Measurements from ENCODE around the gene TMEM185B.
"Not testable (repeated sequence)": the region's sequence is repeated elsewhere in the genome, so short reads cannot be mapped to it uniquely, and the experiment has no call there.

Gene TMEM185B

DNA sequence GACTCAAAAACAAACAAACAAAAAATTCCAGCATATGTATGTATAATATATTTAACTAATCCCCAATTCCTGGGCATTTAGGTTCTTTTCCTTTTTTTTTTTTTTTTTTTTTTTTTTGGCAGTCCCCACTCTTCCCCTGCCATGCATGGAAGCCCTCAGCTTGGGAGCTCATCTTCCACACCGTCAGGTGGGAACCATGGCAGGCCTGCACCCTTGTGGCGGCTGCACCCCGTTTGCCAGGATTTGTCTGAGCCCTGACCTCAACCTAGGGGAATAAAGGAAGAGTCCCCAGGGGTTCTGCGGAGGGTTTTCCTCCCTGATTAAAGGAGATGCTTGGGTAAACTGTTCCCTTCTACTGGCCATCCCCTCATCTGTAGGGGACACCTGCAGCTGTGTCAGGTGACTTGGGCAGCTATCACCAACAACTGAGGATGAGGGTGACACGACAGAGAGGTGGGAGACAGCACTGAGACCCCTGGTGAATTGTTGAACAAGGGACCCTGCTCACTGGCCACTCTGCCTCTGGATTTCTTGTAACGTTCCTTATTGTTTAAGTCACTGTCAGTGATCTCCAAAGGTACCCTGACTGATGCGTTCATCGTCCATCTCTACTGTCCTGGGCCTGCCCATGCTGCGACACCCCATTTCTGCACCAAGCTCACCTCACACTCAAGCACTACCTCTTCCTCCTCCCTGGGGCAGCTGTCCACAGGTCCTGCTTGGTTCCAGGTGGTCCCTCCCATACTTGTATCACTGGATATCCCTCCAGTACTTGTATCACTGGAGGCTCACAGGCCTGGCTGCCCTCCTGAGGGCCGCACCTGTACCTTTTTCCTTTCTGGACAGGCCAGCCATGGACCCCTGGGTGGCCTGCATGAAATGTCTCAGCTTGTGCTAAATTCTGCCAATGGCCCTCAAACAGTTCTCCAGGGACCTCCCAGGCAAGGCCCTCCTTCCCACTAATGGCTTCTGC is 14.5 kb downstream of the TMEM185B start:
- H3K4me3 ChIP-seq (ENCODE audit: low read depth, low read length): no peak overlapping the region

GRCh38 chr2:120206022-120206581 is 17.1 kb downstream of the TMEM185B start:
- no peak overlapping the region for H3K4me3 ChIP-seq (ENCODE audit: low read depth, low read length)

DNA sequence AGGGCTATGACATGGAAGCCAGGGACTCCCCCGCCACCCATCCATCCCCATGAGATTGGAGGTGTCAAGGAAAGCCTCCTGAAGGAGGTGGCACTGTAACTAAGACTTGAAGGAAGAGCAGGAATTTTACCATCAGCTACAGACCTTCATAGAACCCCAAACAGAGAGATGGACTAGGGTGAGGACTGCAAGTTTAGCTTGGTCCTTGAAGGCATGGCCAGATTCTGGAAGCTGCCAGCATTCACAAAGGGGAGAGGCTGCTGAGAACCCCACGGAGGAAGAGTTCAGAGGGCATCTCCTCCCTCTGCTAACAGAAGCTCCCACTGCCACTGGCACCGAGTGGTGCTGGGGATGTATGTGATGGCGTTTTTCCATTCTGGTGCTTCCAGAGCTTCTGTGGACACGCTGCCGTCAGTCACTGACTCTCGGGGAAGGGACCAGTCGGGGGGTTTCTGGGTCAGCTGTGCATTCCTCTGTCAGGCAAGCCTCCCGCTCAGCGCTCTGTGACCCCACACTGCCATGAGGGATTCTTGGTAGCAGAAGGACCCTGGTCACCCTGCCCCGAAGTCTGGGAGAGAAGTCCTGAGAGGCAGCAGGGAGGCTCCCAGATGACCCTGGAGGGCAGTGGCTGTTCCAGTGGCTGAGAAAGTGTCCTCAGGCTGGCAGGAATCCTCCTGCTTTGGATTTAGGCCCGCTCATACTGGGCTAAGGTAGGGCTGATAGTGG is 18.1 kb downstream of the TMEM185B start:
- no peak overlapping the region for H3K4me3 ChIP-seq (ENCODE audit: low read depth, low read length)

DNA sequence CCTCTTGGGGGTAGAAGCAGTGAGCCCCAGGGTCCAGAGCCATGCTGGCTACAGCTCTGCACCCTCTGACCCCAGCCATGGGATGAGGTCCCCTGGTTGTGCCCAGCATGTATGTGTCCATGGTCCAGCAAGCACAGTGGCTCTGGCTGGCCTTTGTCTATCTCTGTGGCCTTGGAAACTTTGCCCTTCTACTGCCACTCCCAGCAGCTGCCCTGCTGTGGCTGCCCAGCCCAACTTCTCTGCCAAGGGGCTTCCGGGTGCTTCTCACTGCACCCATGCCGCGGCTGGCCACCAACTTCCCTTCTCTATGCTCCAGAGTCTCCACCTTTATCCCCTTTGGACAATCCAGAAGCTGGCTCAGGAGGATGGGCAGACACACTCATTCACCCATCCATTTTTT is 18.8 kb downstream of the TMEM185B start:
- no peak overlapping the region for H3K4me3 ChIP-seq (ENCODE audit: low read depth, low read length)

- H3K4me3 ChIP-seq (ENCODE audit: low read depth, low read length): no peak overlapping the region
These were observed 19.2 kb downstream of the TMEM185B start for GRCh38 chr2:120204022-120204405.

DNA sequence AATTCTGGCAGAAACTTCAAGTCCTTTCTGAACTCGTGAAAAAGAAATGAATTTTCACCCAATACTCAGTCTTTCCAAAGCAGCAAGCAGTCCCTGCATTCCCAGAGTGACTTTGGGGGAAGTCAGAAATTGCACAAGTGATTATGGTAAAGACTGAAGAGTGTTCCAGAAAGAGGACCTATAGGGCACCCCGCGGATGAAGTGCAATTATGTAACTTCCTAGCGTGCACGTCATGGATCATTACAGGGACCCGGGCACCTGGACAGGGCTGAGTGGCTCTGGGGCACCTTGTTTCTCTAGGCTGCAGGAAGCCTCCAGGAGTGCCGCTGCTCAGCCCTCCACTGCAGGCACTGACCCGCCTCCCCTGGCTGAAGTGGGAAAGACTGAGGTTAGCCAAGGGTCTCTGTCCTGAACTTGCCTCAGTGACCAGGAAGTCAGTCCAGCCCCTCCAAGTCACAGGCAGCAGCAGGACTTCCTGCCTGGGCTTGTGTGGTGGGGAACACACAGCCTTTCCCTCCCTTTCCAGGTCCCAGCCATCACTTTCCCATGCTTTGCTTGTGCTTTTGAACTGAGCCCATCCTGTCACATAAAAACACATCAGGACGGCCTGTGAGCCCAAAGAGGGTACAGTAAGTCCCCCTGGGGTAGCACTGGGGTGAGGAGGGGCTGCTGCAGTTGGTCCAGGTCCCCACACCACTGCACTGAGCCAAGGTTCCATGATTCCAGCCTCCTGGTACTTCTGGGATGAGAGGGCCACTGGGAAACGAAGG is 19.8 kb downstream of the TMEM185B start:
- H3K4me3 ChIP-seq (ENCODE audit: low read depth, low read length): no peak overlapping the region

- not testable (repeated sequence) for H3K4me3 ChIP-seq (ENCODE audit: low read depth, low read length)
These were observed 23.3 kb downstream of the TMEM185B start for GRCh38 chr2:120199817-120200459.

GRCh38 chr2:120195553-120195952 is 27.6 kb downstream of the TMEM185B start:
- no peak overlapping the region for H3K4me3 ChIP-seq (ENCODE audit: low read depth, low read length)

- no peak overlapping the region for H3K4me3 ChIP-seq (ENCODE audit: low read depth, low read length)
These were observed 30.9 kb downstream of the TMEM185B start for GRCh38 chr2:120192280-120192679.

DNA sequence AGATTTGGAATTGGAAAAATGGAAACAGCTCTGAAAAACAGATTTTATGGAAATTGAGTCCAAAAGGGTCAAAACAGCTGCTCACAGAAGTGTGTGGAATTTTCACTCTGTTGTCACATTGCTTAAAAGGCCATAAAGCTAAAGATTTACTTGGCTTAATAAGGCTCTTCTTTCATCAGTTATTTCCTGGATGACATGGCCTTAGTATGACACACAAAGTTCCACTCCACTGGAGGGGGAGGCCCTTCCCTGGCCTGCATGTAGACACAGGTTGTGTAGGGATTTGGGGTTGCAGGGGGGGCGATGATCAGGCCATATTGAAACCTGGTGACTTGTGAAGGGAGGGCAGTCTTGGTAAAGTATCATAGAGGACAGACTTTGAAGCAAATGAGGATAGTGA is 34.0 kb downstream of the TMEM185B start:
- no peak overlapping the region for H3K4me3 ChIP-seq (ENCODE audit: low read depth, low read length)

GRCh38 chr2:120182019-120182560 is 41.1 kb downstream of the TMEM185B start:
- H3K4me3 ChIP-seq (ENCODE audit: low read depth, low read length): no peak overlapping the region

GRCh38 chr2:120180066-120180465 is 43.1 kb downstream of the TMEM185B start:
- H3K4me3 ChIP-seq (ENCODE audit: low read depth, low read length): no peak overlapping the region

DNA sequence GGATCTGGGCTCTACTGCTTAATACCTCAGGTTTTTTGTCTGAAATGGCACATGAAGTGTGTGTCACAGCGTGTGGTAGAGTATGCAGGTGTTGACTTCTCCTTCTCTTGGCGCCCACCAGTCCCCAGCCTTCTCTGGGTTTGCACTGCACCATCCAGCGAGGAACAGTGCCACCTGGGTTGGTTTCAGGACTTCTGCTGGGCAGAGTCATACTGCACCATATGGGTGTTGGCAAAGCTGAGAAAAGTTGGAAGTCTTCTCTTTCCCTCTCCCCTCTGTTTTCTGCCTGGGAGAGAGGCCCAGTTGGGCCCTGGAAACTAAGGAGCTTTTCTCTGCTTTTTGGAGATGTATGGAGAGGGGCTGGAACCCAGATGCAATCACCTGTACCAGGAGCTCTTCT is 43.8 kb downstream of the TMEM185B start:
- H3K4me3 ChIP-seq (ENCODE audit: low read depth, low read length): no peak overlapping the region

GRCh38 chr2:120177973-120178372 is 45.2 kb downstream of the TMEM185B start:
- no peak overlapping the region for H3K4me3 ChIP-seq (ENCODE audit: low read depth, low read length)

DNA sequence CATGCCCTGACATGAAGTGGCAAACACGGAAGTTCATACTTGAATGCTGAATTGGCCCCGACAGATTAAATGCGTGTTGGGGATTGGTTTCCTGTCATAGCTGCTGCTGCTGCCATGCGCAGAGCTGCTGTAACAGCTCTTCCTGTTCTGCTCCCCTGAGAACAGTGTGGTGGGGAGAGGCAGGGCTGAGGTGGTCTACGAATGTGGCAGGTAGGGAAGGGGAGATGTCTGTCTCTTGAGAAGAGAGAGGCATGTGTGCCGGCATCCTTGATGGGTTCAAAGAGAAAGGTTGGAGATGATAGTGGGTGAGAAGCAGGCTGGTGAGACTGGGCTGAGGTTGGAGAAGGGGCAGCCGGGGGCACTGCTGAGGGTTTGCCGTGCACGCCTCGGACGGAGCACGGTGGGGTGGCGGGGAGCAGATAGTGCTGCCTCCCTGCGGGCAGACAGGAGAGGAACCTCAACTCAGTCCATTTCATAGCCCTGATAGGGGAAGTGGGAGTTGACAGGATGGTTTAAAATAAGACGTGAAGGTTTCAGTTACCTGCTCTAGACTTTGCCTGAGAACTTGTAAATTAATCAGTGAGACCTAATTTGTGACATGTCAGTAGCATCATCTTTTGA is 46.1 kb downstream of the TMEM185B start:
- no peak overlapping the region for H3K4me3 ChIP-seq (ENCODE audit: low read depth, low read length)

DNA sequence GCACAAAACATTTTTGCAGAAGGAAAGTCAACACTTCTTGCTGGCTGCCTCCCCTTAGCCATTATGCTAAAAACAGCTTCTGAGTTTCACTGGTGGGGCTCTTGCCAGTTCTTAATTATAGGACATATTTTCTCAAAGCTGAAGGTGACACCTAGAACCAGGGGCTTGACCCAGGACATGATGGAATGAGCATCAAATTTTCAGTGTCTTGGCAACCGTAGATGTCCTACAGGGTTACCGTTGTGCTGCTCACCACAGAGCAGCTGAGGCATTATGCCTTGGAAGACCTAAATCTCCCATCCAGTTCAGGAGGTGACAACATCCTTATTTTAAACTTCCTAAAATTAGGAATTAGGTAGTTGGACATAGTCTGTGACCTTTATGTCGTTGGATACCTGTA is 46.7 kb downstream of the TMEM185B start:
- H3K4me3 ChIP-seq (ENCODE audit: low read depth, low read length): no peak overlapping the region

DNA sequence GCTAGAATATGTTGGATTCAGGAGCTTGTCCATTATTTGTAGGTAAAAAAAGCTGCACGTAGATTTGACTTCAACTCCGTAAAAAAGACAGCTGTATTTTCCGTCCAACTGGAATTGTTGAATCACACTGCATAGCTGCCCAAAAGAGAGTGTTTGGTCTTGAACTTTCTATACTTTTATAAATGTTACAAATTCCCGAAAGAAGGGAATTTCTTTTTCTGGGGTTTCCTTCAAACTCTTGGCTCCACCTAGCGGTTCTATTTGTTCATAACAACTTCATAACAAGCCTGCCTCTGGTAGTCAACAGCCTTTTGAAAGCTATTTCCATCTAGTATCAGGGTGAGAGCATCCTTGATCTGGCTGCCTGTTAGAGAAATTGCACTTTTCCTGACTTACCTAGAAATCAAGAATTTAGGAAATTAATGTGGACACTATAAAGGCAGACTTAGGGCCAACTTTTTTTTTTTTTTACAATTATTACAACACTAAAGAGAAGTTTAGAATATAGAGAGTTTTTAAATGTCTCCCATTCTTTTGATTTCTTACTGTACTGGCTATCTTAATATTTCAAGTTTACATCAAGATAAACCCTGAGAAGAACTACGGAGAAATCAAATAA is 48.1 kb downstream of the TMEM185B start:
- H3K4me3 ChIP-seq (ENCODE audit: low read depth, low read length): no peak overlapping the region

All from iPS-11a (cell line).